GM12874 (cell line): ENCODE results near the gene RNPS1.

Experiments used
- TF ChIP-seq, protein P1 (sequence below): IDR thresholded peaks from 2 replicates; pipeline ENCODE4 v1.5.1; 2011; ENCODE audit warnings: low read depth, mild to moderate bottlenecking, control low read depth, low read length, moderate library complexity; ENCODE audit not compliant: insufficient read depth

Gene RNPS1

DNA sequence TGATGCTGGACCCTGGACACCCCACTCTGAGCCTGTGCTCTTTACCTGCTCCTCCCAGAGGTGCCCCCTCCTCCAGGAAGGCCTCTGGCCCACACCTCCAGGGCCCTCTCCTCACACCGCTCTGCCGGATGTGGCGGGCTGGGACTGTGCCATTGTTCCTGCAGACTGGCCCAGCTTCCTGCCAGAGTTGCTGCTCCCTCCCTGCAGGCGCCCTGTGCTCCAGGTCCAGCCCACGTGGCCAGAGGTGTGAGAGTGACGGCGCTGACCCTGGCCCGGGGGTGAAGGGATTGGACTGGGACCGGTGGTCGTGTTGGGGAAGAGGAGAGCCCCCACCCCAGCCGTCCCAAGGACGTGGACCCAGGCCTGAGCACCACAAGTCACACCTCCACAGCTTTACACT lies 38.8 kb downstream of the RNPS1 start:
- TF ChIP-seq, protein P1, sequence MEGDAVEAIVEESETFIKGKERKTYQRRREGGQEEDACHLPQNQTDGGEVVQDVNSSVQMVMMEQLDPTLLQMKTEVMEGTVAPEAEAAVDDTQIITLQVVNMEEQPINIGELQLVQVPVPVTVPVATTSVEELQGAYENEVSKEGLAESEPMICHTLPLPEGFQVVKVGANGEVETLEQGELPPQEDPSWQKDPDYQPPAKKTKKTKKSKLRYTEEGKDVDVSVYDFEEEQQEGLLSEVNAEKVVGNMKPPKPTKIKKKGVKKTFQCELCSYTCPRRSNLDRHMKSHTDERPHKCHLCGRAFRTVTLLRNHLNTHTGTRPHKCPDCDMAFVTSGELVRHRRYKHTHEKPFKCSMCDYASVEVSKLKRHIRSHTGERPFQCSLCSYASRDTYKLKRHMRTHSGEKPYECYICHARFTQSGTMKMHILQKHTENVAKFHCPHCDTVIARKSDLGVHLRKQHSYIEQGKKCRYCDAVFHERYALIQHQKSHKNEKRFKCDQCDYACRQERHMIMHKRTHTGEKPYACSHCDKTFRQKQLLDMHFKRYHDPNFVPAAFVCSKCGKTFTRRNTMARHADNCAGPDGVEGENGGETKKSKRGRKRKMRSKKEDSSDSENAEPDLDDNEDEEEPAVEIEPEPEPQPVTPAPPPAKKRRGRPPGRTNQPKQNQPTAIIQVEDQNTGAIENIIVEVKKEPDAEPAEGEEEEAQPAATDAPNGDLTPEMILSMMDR, result no peak

DNA sequence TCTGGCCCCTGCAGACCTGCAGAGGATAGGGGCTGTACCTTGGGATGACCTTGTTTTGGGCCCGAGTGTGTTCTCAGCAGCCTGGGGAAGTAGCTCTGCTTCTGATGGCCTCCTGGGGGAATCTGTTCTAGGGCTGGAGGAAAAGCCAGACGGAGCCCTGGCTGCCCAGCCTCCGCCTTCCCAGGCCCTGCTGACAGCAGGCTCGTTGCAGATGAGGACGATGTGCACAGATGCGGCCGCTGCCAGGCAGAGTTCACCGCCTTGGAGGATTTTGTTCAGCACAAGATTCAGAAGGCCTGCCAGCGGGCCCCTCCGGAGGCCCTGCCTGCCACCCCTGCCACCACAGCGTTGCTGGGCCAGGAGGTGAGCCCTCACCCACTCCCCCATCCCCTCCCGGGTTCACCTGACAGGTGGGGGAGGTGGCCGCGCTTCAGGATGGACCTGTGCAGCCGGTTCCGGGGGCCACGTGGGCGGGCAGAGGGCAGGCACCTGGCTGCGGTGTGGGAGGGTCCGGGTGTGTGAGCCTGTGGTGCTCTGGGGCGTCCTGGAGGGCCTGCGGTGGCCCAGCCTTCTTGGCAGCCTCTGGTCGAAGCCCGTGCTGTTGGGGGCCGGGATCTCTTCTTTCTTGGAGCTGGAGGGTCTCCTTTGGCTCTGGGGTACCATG lies 39.6 kb downstream of the RNPS1 start:
- TF ChIP-seq, protein P1, result no peak

DNA sequence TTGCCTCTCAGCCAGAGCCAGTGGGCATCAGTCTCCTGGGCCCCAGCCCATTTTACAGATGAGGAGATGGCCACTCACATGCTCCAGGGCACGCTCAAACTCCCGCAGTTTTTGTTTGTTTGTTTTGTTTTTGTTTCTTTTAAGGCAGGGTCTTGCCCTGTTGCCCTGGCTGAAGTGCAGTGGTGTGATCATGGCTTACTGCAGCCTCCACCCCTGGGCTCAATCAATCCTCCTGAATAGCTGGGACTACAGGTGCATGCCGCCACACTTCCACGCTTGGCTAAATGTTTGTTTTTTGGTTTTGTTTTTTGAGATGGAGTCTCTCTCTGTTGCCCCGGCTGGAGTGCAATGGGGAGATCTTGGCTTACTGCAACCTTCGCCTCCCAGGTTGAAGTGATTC lies 41.0 kb downstream of the RNPS1 start:
- TF ChIP-seq, protein P1, result no peak

DNA sequence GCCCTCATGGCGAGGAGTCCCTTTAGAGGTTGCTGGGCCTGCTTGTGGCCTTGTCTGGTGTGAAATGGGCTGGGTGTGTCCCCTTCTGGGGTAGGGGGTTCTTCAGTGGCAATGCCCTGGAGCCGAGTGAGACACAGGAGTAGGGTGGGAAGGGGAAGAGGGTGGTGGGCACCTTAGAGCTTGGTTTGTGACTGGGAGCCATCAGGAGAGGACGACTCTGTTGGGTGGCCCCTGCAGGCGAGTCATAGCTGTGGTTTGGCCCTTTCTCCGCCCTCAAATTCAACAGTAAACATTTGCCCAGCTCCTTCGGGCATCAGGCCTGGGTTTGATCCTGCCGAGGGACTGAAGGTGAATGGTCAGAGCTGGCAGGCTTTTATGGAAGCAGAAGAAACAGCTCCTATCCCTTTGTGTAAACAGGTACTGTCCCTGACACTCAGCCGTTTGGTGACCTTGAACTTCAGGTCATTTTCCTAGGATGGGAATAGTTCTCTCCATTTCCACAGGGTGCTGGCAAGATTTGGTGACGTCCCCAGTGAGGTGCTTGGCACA lies 41.6 kb downstream of the RNPS1 start:
- TF ChIP-seq, protein P1, result no peak

DNA sequence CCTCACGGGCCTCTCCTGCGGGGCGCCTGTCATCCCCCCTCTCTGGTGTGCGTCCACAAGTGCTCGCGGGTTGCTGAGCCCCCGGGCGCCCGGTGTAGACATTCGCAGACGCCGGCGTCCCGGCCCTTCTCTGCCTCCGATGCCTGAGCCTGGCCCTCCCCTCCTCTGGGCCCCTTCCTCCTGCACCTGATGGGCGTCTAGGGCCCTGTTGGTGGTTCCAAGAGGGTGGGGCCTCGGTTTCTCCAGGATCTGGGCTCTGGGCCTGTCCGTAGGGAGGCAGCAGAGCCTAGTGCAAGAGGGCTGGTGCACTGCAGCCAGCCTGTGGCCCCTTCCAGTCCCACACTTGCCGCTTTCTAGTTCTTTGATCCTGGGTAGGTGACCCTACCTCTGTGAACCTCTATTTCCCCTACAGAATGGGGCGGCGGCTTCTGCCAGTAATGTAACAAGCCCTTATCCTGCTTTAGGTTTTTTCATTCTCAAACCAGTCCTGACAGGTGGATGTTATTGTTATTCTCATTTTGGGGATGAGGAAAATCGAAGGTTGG lies 43.9 kb downstream of the RNPS1 start:
- TF ChIP-seq, protein P1, result no peak

DNA sequence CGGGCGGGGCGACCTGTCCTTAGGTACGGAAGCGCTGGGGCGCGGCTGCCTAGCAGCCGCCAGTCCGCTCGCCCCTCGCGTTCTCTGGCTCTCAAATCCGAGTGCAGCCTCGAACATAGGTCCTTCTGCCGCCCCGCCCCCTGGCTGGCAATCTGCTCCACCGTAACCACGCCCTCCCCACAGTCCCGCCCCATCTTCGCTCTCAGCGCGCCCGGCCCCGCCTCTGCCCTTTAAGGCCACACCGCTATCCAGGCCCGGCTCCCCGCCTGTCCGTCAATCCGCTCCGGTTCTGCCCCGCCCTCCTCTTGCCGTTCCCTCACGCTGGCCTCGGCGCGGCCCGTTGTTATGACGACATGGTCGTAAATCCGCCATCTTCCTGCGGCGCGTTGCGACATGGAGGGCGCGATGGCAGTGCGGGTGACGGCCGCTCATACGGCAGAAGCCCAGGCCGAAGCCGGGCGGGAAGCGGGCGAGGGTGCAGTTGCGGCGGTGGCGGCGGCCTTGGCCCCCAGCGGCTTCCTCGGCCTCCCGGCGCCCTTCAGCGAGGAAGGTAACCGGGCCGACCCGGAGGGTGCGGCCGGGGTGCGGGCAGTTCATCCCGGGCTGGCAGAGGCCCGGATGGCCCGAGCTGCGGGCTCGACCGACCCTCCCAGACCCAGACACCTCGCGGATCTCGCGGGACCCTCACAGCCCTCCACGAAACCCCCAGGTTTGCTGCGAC lies 44.5 kb downstream of the RNPS1 start, which contains the start of gene E4F1:
Gene E4F1, plus strand, starts transcription at position 371 of the 721 bp plus-strand sequence. Its CDS starts 23 bp downstream, at position 394.
- TF ChIP-seq, protein P1, result no peak

DNA sequence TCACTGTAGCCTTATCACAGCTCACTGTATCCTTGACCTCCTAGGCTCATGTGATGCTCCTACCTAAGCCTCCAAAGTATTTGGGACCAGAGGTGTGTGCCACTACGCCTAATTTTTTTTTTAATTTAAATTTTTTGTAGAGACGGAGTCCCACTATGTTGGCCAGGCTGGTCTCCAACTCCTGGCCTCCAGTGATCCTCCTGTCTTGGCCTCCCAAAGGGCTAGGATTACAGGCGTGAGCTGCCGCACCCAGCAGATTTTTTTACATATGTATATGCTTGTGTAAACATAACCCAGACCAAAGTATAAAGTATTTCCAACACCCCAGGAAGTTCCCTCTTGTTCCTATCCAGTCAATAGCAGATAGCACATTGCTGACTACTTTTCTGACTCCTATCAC lies 51.6 kb downstream of the RNPS1 start:
- TF ChIP-seq, protein P1, result no peak
